Ishikawa (cell line): ENCODE measurements around the gene BEND2.

Experiments used
- CEBPB ChIP-seq: IDR thresholded peaks from 2 replicates; pipeline ENCODE4 v1.6.1; 2012
- CREB1 ChIP-seq: IDR thresholded peaks from 2 replicates; pipeline ENCODE4 v1.6.1; 2012; ENCODE audit warnings: low read depth
- EGR1 ChIP-seq: IDR thresholded peaks from 2 replicates; pipeline ENCODE4 v1.6.1; 2012
- EP300 ChIP-seq: IDR thresholded peaks from 2 replicates; pipeline ENCODE4 v1.6.1; 2012; ENCODE audit warnings: borderline replicate concordance
- FOXM1 ChIP-seq: IDR thresholded peaks from 2 replicates; pipeline ENCODE4 v1.6.1; 2012; ENCODE audit warnings: low read depth, borderline replicate concordance
- MAX ChIP-seq: IDR thresholded peaks from 2 replicates; pipeline ENCODE4 v1.6.1; 2012
- NFIC ChIP-seq: IDR thresholded peaks from 2 replicates; pipeline ENCODE4 v1.6.1; 2012
- RAD21 ChIP-seq: IDR thresholded peaks from 2 replicates; pipeline ENCODE4 v1.6.1; 2012; ENCODE audit warnings: low read depth
- REST ChIP-seq: IDR thresholded peaks from 2 replicates; pipeline ENCODE4 v1.6.1; 2012; ENCODE audit warnings: low read depth, mild to moderate bottlenecking
- TAF1 ChIP-seq: IDR thresholded peaks from 2 replicates; pipeline ENCODE4 v1.6.1; 2012; ENCODE audit warnings: low read depth, mild to moderate bottlenecking
- TCF12 ChIP-seq: IDR thresholded peaks from 2 replicates; pipeline ENCODE4 v1.6.1; 2012; ENCODE audit warnings: low read depth
- TEAD4 ChIP-seq: IDR thresholded peaks from 2 replicates; pipeline ENCODE4 v1.6.1; 2012
- USF1 ChIP-seq: IDR thresholded peaks from 2 replicates; pipeline ENCODE4 v1.6.1; 2012
- YY1 ChIP-seq: IDR thresholded peaks from 2 replicates; pipeline ENCODE4 v1.6.1; 2012; ENCODE audit warnings: low read depth
- ZBTB7A ChIP-seq: IDR thresholded peaks from 2 replicates; pipeline ENCODE4 v1.6.1; 2012; ENCODE audit warnings: low read depth

Gene BEND2

GRCh38 chrX:18173494-18174180 is 47.0 kb downstream of the BEND2 start:
- TF ChIP-seq CREB1 (no peak), MAX (no peak), TEAD4 (no peak), REST (no peak), EP300 (no peak), TCF12 (no peak), CEBPB (no peak), RAD21 (no peak)

- no peak for TF ChIP-seq REST
- TF ChIP-seq MAX, result no peak
- TF ChIP-seq TAF1, result no peak
- no peak for TF ChIP-seq CREB1
- TF ChIP-seq ZBTB7A, result no peak
- TF ChIP-seq TCF12, result no peak
- TF ChIP-seq CEBPB, result no peak
Observed at GRCh38 chrX:18172970-18173369, 47.7 kb downstream of the BEND2 start.

- TF ChIP-seq ZBTB7A (no peak), EP300 (no peak), RAD21 (no peak), EGR1 (no peak), TAF1 (no peak), CEBPB (no peak), TCF12 (no peak), YY1 (no peak), MAX (no peak), REST (no peak), USF1 (no peak), TEAD4 (no peak), FOXM1 (no peak), NFIC (no peak), CREB1 (no peak)
Observed at GRCh38 chrX:18170910-18171309, 49.8 kb downstream of the BEND2 start.

- TF ChIP-seq USF1 (no peak), CEBPB (no peak), ZBTB7A (no peak), MAX (no peak), REST (no peak), TCF12 (no peak), NFIC (no peak), EP300 (no peak), RAD21 (no peak), TEAD4 (no peak), FOXM1 (no peak), CREB1 (no peak), TAF1 (no peak), YY1 (no peak), EGR1 (no peak)
Observed at GRCh38 chrX:18166068-18166467, 54.6 kb downstream of the BEND2 start.
